Hippocampal formation (tissue), 2 donors: ENCODE results near the gene SLX4IP.

ENCODE experiments used
- DNase-seq, 2 donors: peaks; one replicate each; lab custom pipeline; 2025; lab: John Stamatoyannopoulos, UW

The SLX4IP gene

DNA sequence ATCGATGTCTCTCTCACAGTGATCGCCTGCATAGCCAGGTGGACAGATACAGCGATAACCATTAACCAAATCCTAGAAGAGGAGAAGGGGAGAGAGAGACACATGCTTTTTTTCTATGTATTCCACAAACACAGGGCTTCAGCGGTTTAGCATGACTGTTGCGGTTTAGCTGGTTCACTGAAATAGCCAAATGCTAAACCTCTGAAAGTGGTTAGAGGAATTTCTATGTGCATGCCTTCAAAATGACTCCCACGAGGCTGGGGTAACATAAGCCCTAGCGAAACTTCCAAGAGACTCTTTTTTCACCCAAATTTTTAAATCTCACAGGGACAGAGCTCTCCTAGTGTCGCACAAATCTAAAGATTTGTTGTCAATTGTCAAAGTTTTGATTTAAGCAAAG is 213.5 kb downstream of the SLX4IP start:
- DNase-seq = no peak

DNA sequence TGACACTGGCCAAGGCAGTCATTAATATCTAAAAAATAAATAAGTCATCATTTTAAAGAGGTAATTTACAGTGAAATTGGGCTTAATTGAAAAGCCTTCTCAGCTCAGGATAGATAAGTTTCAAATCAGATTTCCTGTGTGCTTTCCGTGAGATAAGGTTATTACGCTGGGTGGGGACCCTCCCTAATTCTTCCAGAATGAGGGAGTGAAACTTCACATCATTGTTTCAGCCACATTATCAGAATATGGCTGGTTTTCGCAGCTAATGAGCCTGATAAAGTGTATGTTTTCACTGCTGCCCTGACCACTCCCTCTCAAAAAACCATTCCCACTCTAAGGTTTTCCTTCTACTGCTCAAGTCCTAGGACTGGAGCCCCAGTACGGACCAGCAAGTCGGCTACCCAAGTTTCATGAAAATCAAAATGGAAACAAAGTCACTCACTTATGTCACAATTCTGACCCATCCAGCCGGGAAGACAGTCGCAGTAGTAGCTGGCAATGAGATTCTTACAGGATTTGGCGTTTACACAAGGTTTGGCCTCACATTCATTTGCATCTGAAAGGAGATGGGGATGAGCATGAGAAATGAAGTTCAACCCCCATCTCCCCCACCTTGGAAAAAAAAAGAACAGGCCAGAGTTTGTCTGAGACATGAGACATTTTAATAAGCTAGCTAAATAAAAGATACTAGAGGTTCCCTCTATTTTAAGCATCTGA is 214.1 kb downstream of the SLX4IP start:
- DNase-seq = no peak

DNA sequence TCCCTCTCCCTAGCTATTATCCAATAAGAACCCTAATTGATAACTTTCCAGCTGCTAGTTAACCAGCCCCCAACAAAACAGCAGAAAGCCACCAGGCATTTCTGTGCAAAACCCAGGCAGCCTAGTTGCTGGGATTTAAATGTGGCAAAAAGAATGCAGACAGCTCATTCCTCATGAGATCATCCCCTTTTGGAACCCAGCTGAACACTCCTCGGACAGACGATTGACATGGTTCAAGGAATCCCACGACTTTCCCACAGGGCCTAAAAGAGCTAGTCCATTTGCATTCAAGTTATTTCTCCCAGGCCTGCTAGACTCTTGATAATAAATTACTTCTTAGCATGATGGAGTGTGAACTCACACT is 214.7 kb downstream of the SLX4IP start:
- no peak for DNase-seq

DNA sequence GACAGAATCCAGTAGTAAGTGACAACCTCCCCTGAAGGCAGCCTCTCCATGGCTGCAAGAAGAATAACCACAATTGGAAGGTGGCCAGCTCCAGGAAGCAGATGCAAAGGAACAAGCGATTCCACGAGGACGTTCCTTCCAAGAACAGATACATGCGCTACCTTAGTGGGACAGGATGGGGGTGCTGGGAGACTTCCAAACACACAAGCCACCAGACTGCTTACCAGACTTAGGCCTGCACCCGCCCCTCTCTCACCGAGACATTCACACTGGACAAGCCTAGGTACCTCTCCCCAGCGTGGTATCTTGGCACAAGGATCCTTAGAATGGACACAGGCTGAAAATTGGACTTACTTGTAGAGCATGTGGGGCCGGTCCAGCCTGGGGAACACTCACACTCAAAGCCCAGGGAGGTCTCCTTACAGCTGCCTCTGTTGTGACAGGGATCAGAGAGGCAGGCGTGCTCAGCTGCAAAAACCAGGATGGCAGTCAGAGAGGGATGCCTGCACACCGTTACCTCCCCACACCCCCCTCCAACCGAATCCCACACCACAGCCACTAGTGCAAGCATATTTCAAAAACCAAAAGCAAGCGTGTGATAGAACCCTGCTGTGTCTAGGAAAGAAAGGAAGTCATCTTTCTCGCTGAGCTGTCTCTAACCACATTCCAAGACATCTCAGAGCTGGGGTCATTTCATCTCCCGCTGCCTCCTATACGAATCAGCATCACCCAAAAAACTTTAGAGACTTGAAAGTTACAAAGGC is 216.3 kb downstream of the SLX4IP start:
- no peak for DNase-seq

DNA sequence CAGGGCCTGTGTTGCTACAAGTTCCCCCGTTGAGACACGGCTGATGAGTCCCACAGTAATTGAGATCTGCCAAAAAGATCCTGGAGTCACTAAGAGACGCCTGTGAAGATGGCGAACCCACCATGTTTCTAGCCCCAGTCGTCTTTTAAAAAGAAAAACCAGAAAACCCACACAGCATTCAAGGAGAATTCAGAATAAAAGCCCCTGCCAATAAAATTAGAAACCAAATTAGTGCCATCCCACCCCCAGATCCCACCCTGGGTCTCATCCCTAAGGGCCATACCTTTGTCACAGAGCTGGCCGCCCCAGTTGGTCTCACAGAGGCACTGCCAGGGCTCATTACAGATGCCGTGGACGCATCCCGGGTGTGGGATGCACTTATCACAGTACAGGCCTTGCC is 217.1 kb downstream of the SLX4IP start:
- DNase-seq = no peak

GRCh38 chr20:10652660-10653261 is 217.7 kb downstream of the SLX4IP start:
- DNase-seq = no peak

GRCh38 chr20:10653599-10654249 is 218.6 kb downstream of the SLX4IP start:
- no peak for DNase-seq

- no peak for DNase-seq
Measured at GRCh38 chr20:10654250-10654610, 219.1 kb downstream of the SLX4IP start.

DNA sequence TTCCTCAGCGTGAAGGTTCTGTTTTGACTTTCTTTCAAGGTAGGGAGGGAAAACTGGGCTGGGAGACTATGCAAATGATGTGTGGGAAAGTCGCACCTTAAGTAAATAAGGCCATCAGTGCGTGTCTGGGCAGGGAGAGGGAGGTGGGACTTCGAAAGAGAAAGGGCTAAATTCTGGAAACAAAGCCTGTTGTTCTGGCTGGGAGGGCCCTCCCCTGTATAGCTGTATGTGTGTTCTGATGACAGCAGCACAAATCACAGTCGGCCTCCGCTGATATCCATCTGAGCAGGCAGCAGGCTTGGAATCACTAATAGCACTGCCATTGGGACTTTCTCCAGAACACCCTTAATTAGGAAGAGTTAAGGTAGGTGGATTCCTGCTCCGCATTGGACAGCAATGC is 219.5 kb downstream of the SLX4IP start:
- DNase-seq = no peak

GRCh38 chr20:10655720-10656669 is 220.9 kb downstream of the SLX4IP start:
- no peak for DNase-seq

- DNase-seq = no peak
Measured at GRCh38 chr20:10657453-10657852, 222.3 kb downstream of the SLX4IP start.

DNA sequence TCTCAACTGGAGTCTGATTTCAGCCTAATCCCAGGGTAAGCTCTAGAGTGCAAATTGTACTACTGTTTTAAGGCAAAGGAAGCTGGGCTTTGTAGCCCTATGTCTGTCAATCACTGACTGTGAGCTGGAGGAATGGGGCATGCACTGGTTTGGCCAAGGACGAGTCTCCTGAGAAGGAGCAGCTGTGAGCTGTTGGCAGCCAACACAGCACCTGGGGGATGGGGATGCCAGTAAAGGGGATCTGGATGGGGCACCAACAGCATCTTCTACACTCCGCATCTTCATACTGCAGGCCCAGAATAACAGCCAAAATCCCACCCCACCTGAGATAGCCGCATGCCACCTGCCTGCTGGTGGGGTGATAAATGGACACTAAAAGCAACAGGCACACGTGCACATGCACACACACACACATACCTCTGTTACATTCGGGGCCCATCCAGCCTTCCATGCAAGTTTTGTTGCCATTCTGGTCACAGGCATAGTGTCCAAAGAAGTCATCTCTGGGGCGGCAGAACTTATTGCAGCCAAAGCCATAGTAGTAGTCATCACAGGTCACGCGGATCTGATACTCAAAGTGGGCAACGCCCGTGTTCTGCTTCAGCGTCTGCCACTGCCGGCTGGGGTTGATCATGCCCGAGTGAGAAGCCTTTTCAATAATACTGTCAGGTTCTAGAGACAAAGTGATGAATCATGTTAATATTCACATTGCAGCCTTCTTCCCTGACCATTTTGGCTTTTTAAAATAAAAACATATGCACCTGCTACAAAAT is 223.1 kb downstream of the SLX4IP start:
- no peak for DNase-seq

DNA sequence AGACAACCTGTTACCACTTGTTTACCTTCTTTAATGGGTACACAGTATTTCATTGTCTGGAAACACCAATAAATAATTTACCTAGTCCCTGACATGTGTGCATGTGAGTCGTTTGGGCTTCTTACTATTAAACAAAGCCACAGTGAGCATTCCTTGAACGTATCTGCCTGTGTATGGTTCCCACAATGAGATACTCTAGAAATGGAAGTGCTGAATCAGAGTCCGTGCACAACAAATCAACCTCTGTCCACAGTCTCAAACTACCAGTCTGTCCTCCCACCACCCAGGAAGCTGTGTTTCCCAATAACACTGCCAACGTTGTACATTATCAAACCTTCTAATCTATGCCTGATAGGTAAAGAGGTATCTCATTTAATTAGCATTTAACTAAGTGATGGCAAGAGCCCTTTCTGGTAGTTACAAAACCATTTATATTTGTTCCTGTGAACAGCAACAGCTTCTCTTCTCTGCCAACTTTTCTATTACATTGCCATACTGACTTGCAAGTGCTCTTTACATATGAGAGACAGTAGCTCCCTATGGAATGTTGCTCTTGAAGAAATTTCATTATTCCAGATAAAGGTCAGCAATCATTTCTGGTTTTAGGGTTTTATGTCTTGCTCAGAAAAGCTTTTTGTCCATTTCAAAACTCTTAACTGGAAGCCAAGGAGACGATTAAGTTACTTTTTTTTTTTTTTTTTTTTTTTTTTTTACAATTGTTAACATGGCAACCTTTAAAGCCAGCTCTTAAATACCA is 223.9 kb downstream of the SLX4IP start:
- no peak for DNase-seq

GRCh38 chr20:10659651-10660601 is 224.8 kb downstream of the SLX4IP start:
- DNase-seq = no peak

DNA sequence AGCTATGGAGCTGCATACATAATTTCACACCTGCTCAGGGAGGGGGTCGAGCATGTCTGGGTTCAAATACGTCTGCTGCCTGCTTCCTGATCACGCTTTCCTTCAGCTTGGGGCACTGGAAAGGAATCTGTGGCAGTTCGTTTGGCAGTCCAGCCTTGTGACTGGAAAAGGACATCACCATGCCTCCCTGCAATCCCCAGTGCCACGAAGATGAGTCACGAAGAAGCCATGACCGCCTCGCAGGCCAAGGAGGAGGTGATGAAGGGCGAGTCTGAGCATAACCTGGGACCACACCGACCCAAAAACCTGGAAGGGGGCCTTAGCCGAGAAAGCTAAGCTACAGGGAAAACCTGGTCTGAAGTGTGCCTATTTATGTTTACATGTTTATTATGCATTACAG is 225.6 kb downstream of the SLX4IP start:
- no peak for DNase-seq

GRCh38 chr20:10661261-10661660 is 226.2 kb downstream of the SLX4IP start:
- no peak for DNase-seq

DNA sequence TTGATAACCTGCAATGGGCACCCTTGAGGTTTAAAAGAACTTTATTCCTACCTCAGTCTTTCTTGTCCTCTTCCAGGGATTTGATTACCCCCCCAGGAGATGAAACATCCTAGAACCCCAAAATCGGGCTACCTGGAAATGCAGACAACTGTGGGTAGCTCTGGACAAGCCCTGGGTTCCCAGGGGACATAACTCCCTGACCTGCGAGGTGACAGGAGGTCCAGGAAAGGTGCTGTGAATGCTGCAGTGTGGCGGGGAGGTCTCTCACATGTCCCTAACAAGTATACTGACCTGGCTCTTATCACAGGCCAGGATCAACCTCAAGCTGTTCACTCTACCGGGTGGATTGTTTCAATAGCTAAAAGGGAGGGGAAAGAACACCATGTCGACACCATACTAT is 227.0 kb downstream of the SLX4IP start:
- no peak for DNase-seq

GRCh38 chr20:10662661-10663458 is 227.8 kb downstream of the SLX4IP start:
- DNase-seq = no peak
